Endothelial cell of umbilical vein (primary cell): Measurements from ENCODE around the gene PRSS58. TPM values are rescaled to one million over a fixed set of nuclear protein-coding genes. Genes with fewer than 3 reads are reported as not detected.

ENCODE experiments used
- BruUV-seq: library from RNA; stranded (reverse); fragments of 400-500 nt; replicated peaks from 2 replicates; lab custom pipeline; 2021; lab: Mats Ljungman, UMichigan
- CTCF ChIA-PET: fragments of 300-600, 350-600 bp; sonication (Branson Sonifier 250); formaldehyde crosslinking; loops from one replicate; lab custom pipeline; 2021; ENCODE audit warnings: antibody characterized with exemption, inconsistent platforms; lab: Charles Lee
- POLR2A ChIA-PET: fragments of 300-600, 350-600 bp; sonication (Branson Sonifier 250); formaldehyde crosslinking; loops from one replicate; lab custom pipeline; 2021; ENCODE audit warnings: antibody characterized with exemption, inconsistent platforms; lab: Charles Lee
- DNase-seq: peaks from one replicate; pipeline ENCODE4 v3.0.0-alpha.2; 2011; ENCODE audit warnings: low read depth, low spot score
- FAIRE-seq: peaks from 2 replicates; lab custom pipeline; 2011; peaks lifted over from hg19 to GRCh38; lab: Jason Lieb, UNC
- H2AFZ ChIP-seq: 2 replicates; pipeline ENCODE4 v1.6.0; 2012; ENCODE audit warnings: low read depth, low read length, control low read depth, inconsistent platforms
- H3K27ac ChIP-seq: 2 replicates; pipeline ENCODE4 v1.5.1; 2011; ENCODE audit warnings: low read depth, mild to moderate bottlenecking, control low read depth, low read length, moderate library complexity; ENCODE audit not compliant: insufficient read depth
- H3K27me3 ChIP-seq, 2 experiments: 2 replicates each; pipeline versions ENCODE4 v1.6.0 to v1.6.1; 2011; ENCODE audit warnings: low read length in 2 of 2, mixed read lengths in 1 of 2; ENCODE audit not compliant: control insufficient read depth in 2 of 2, insufficient read depth in 2 of 2
- H3K36me3 ChIP-seq, 2 experiments: 2 replicates in 1 of 2; 3 replicates in 1 of 2; pipeline ENCODE4 v1.5.1; 2011; ENCODE audit warnings: low read length in 2 of 2, mild to moderate bottlenecking in 1 of 2, moderate library complexity in 1 of 2; ENCODE audit not compliant: control insufficient read depth in 2 of 2, insufficient read depth in 2 of 2; ENCODE audit errors: extremely low read depth in 1 of 2
- H3K4me1 ChIP-seq: 3 replicates; pipeline ENCODE4 v1.5.1; 2011; ENCODE audit warnings: mild to moderate bottlenecking, low read length; ENCODE audit not compliant: control insufficient read depth, insufficient read depth; ENCODE audit errors: extremely low read depth
- H3K4me2 ChIP-seq: 2 replicates; pipeline ENCODE4 v1.6.1; 2011; ENCODE audit warnings: low read length, control low read depth, mixed read lengths; ENCODE audit not compliant: insufficient read depth
- H3K4me3 ChIP-seq, 3 experiments: fragments of 200-600 bp in 1 of 3; sonication (generic), shearing (Covaris generic) in 1 of 3; replicated peaks in 1 of 3; 2 replicates each; pipeline ENCODE4 v1.5.1; 2011 to 2016; ENCODE audit warnings: control low read depth in 3 of 3, low read length in 3 of 3, mild to moderate bottlenecking in 2 of 3, inconsistent platforms in 1 of 3, low read depth in 1 of 3, moderate library complexity in 1 of 3; ENCODE audit not compliant: insufficient read depth in 1 of 3
- H3K79me2 ChIP-seq: 2 replicates; pipeline ENCODE4 v1.6.0; 2012; ENCODE audit warnings: low read length, inconsistent platforms; ENCODE audit not compliant: control insufficient read depth, insufficient read depth
- H3K9ac ChIP-seq: replicated peaks from 2 replicates; pipeline ENCODE3; 2011; ENCODE audit warnings: low read length, control low read depth; ENCODE audit not compliant: insufficient read depth; ENCODE audit errors: extremely low read depth
- H3K9me1 ChIP-seq: replicated peaks from 3 replicates; pipeline ENCODE4 v1.6.0; 2011; ENCODE audit warnings: mild to moderate bottlenecking, low read length; ENCODE audit not compliant: control insufficient read depth, insufficient read depth; ENCODE audit errors: extremely low read depth
- H3K9me3 ChIP-seq: replicated peaks from 2 replicates; pipeline ENCODE4 v1.5.1; 2012; ENCODE audit warnings: low read length, inconsistent platforms; ENCODE audit not compliant: control insufficient read depth, insufficient read depth
- H4K20me1 ChIP-seq: replicated peaks from 2 replicates; pipeline ENCODE3; 2011; ENCODE audit warnings: mild to moderate bottlenecking, low read length; ENCODE audit not compliant: control insufficient read depth, insufficient read depth; ENCODE audit errors: extremely low read depth
- CTCF ChIP-seq, 2 donors: IDR thresholded peaks; 1 replicate in 1 of 2; 2 replicates in 1 of 2; pipeline ENCODE4 v1.5.1; 2011; ENCODE audit warnings: low read length in 2 of 2, mild to moderate bottlenecking in 2 of 2, moderate library complexity in 2 of 2, control low read depth in 1 of 2, inconsistent platforms in 1 of 2, low read depth in 1 of 2; ENCODE audit not compliant: insufficient read depth in 1 of 2; ENCODE audit errors: extremely low read depth in 1 of 2
- EZH2 ChIP-seq: IDR thresholded peaks from 2 replicates; pipeline ENCODE4 v1.6.1; 2012; ENCODE audit warnings: borderline replicate concordance, low read depth, mild to moderate bottlenecking, moderate library complexity, low read length, inconsistent platforms; ENCODE audit not compliant: severe bottlenecking
- FOS ChIP-seq: IDR thresholded peaks from 2 replicates; pipeline ENCODE4 v1.6.1; 2011; ENCODE audit warnings: mild to moderate bottlenecking, low read length, moderate library complexity, borderline replicate concordance; ENCODE audit not compliant: insufficient read depth
- GATA2 ChIP-seq: IDR thresholded peaks from 2 replicates; pipeline ENCODE4 v1.7.0; 2011; ENCODE audit warnings: low read depth, mild to moderate bottlenecking, moderate library complexity, mixed read lengths, low read length; ENCODE audit not compliant: insufficient read length, insufficient read depth
- JUN ChIP-seq: IDR thresholded peaks from 2 replicates; pipeline ENCODE4 v1.6.1; 2011; ENCODE audit warnings: borderline replicate concordance, low read depth; ENCODE audit not compliant: insufficient read length, insufficient read depth
- MYC ChIP-seq: IDR thresholded peaks from one replicate; pipeline ENCODE4 v1.6.1; 2011; ENCODE audit warnings: mild to moderate bottlenecking, low read depth, low read length
- POLR2A ChIP-seq: IDR thresholded peaks from 2 replicates; pipeline ENCODE4 v1.6.1; 2012; ENCODE audit warnings: low read depth, mild to moderate bottlenecking, control low read depth, low read length
- POLR2AphosphoS5 ChIP-seq: IDR thresholded peaks from 2 replicates; pipeline ENCODE4 v1.6.1; 2012; ENCODE audit warnings: low read depth, mild to moderate bottlenecking, control low read depth, low read length, moderate library complexity; ENCODE audit not compliant: insufficient read depth
- dilution Hi-C: fragments of 300-500 bp; cut with MboI; formaldehyde crosslinking; loops from one replicate; pipeline ENCODE4 v1.15.0; 2019; ENCODE audit warnings: low sequenced_read_pairs; ENCODE audit not compliant: extremely low pct_ligation_motif_present
- intact Hi-C: fragments of 100-400 bp; cut with micrococcal nuclease; formaldehyde crosslinking; loops from one replicate; pipeline ENCODE4 v1.10.0; 2022
- polyA plus RNA-seq, 4 experiments: library from polyadenylated mRNA; depleted of rRNA in 3 of 4; stranded (reverse) in 3 of 4; unstranded in 1 of 4; fragments of >200 nt; gene quantifications; 2 replicates each; pipeline versions ENCODE4 v1.2.1 to v1.2.3, GENCODE V29; 2011 to 2012; ENCODE audit warnings: missing spikeins in 1 of 4
- total RNA-seq: library from RNA; stranded (reverse); gene quantifications from 2 replicates; pipeline ENCODE4 v1.2.3, GENCODE V29; 2021
- TF ChIP-seq, protein P1 (sequence below): IDR thresholded peaks from 2 replicates; pipeline ENCODE4 v1.6.1; 2011; ENCODE audit not compliant: insufficient read depth, insufficient read length

The PRSS58 gene
- total and polyA plus RNA-seq, 2 donors (not counting 3 experiments of a cell fraction or from before 2014, with no cell fraction given), result not detected

GRCh38 chr7:142299237-142299781, 41.5 kb upstream of the PRSS58 start:
- H3K9ac ChIP-seq, result no peak overlapping the region
- no peak overlapping the region for H3K4me2 ChIP-seq
- dilution Hi-C loops, result no loop called here
- intact Hi-C loops, result no loop called here
- FAIRE-seq, result no peak
- H3K79me2 ChIP-seq, result no peaks in the 10 kb centered on the region
- H3K36me3 ChIP-seq, result no peaks in the 10 kb centered on the region
- no peak overlapping the region for H3K27ac ChIP-seq
- H3K9me1 ChIP-seq, result no peaks in the 10 kb centered on the region
- H3K9me3 ChIP-seq, result no peaks in the 10 kb centered on the region
- ChIA-PET CTCF (no interaction called here), POLR2A (no interaction called here)
- H4K20me1 ChIP-seq, result no peaks in the 10 kb centered on the region
- no TSS peak for BruUV-seq
- H2AFZ ChIP-seq, result no peak overlapping the region
- no peaks in the 10 kb centered on the region for H3K27me3 ChIP-seq
- no peak for DNase-seq
- TF ChIP-seq MYC, result no peak
- TF ChIP-seq POLR2AphosphoS5, result no peak
- no peak for TF ChIP-seq FOS
- no peak overlapping the region for H3K4me3 ChIP-seq
- no peaks in the 10 kb centered on the region for H3K4me1 ChIP-seq

DNA sequence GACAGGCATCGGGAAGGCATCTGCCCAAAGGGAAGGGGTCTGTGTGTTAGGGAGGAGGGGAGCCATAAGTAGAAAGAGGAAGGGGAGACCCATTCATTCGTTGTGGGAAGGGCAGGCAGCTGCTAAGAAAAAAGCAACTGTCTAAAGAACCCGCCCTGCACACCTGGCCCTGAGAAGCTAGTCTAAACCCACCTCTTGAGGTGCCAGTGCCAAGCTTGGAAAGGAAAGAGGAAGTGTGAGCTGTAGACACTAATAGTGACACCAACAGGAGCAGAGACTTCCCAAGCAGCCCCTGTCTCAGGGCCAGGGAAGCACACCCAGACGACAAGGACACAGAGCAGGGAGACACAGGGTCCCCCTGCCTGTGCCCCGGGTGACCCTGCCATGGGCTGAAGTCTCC, 40.8 kb upstream of the PRSS58 start:
- POLR2A ChIA-PET, result no interaction called here
- BruUV-seq, result no TSS peak
- H3K27ac ChIP-seq, result no peak overlapping the region

More for the DNA sequence above, 40.8 kb upstream of the PRSS58 start:
- no peaks in the 10 kb centered on the region for H3K36me3 ChIP-seq
- CTCF ChIA-PET, result no interaction called here
- dilution Hi-C loops (no loop called here), intact Hi-C loops (no loop called here)
- no peak for DNase-seq
- no peak overlapping the region for H3K4me2 ChIP-seq
- H3K9me3 ChIP-seq, result no peaks in the 10 kb centered on the region
- TF ChIP-seq JUN, result no peak
- no peak for TF ChIP-seq CTCF (IDR thresholded peaks at IDR 0.05; ENCODE audit: extremely low read depth in 1 of 2, insufficient read depth in 1 of 2, low read depth in 1 of 2, low read length in 2 of 2)
- no peak for TF ChIP-seq EZH2
- TF ChIP-seq GATA2, result no peak
- no peak for TF ChIP-seq POLR2A
- no peak for TF ChIP-seq FOS
- TF ChIP-seq POLR2AphosphoS5, result no peak
- no peak for TF ChIP-seq MYC
- TF ChIP-seq, protein P1, sequence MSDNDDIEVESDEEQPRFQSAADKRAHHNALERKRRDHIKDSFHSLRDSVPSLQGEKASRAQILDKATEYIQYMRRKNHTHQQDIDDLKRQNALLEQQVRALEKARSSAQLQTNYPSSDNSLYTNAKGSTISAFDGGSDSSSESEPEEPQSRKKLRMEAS, result no peak
- H3K9ac ChIP-seq, result no peak overlapping the region
- no peak overlapping the region for H3K4me3 ChIP-seq
- H4K20me1 ChIP-seq, result no peaks in the 10 kb centered on the region
- no peaks in the 10 kb centered on the region for H3K79me2 ChIP-seq
- no peak for FAIRE-seq
- H3K4me1 ChIP-seq, result no peaks in the 10 kb centered on the region
- no peaks in the 10 kb centered on the region for H3K27me3 ChIP-seq
- no peak overlapping the region for H2AFZ ChIP-seq
- no peaks in the 10 kb centered on the region for H3K9me1 ChIP-seq
